Fibroblast of skin of left biceps (primary cell): ENCODE results near the gene PRAC2.

Experiments used
- DNase-seq, 2 experiments: peaks; one replicate each; pipeline ENCODE4 v3.0.0-alpha.2; 2013; ENCODE audit warnings: low read depth in 2 of 2

The PRAC2 gene

DNA sequence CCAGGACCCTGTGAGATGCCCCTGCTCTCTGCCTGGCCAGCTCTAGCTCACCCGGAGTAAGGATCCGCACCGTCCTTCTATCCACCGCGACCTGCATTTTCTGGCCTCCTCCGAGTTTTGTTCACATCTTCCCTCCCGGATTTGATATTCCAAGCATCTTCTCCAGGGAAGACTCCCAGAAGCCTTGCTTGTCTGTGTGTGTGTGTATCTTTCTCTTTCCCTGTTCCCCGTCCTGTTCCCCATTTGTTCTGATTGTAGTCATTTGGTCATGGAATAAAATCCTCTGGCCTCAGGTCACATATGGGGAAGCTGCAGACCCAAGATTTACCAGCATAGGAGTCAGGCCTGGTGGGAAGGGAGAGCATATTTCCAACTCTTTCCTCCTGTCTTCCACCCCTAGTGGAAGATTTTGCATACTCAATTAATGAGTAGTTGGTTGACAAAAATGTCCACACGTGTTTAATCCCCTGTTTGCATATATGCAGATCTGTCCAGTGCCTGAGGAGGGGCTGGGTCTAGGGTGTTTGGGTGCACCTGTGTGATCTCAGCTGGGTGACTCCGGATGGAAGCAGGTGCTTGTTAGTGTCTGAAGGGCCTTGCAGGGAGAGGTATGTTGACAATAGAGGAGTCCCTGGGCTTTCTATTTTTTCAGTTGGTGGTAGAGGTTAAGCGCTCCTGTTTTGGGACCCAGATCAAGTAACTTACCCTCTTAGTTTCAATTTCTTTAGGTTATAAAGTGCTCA lies 2.5 kb upstream of the PRAC2 start:
- DNase-seq: no peak

DNA sequence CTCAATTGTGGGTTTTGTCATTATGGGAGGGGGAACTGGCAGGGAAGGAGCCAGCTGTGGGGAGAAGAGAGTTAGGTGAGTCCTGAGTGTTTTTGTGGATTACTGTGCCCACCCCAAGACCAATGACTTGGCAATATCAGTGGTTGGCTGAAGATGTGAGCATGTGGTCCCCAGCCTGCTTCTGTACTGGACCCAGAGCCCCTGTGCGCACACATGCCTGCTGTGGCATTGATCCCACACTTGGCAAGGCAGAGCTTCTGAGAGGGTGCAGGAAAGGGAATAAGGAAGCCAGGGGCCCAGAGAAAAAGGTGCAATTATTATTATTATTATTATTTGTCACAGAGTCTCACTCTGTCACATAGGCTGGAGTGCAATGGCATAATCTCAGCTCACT lies 2.0 kb upstream of the PRAC2 start:
- DNase-seq: no peak

DNA sequence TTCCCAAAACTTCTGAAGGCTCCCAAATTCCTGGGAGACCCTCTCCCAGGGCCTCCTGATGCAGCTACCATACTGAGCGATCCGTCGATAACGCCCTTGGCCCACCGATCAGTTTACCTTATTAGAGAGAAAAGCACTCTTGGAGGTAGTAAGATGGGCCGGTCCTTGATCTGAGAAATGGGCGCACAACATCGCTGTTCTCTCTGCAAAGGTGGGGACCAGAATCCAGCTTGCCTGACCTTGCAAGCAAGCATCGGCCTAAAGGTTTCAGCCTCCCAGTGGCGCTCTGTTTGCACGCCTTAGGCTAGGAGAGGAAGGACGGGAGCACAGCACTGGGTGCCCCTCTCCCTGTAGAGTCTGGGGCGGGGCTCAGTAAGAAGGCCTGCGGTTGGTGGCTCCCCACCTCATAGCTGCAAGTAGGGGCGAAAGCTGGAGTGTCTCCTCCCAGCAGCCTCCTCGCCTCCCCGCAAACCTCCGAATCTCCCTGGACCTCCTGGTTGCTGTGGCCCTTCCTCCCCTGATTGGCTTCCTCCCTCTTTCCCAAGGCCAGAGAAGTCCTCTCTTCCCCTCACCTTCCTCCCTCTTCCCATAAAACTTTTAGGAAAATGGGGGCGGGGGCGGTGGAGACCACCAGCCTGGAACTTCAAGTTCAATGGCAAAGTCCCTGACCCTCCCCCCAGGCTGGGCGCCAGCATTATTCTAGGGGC lies 631 bp upstream of the PRAC2 start, which contains the start of gene PRAC1:
Gene PRAC1, minus strand, starts transcription at position 318 of the 707 bp plus-strand sequence. Its CDS starts 126 bp downstream, at position 192.
- no peak for DNase-seq

DNA sequence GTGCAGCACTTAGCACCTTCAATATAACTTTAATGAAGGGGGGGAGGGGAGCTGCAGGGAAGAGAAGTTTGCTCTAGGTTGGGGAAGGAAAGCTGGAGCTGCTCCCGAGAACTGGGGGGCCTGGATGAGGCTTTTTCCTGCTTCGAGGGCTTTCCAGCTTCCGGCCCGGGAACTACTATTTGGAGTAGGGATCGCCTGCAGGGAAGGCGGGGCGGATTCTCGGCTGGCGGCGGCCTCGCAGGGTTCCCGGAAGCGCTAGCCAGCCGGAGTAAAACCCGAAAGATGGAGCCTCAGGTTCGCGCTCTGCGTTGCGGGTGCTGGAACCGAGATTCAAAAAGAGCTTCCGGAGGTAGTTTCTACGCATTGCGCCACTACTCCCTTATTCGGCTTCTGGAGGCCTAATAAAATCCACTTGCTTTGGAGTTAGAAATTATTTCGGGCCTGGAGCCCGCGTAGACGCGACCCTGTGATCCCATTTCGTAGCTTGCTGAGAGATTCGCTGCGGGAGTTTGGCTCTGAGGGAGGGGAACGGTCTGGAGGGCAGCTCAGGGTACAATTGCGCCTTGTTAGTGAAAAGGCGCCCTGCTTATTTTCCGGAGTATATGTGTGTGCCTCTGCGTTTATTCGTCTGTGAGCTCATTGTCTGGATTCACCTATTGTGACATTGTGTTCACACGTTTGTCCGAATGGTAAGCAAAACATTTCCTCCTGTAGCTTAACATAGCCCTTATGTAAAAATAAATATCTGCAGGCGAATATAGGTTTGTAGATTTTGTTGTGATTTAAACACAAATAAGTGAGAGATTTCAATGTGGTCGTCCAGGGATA lies 652 bp downstream of the PRAC2 start:
- no peak for DNase-seq

DNA sequence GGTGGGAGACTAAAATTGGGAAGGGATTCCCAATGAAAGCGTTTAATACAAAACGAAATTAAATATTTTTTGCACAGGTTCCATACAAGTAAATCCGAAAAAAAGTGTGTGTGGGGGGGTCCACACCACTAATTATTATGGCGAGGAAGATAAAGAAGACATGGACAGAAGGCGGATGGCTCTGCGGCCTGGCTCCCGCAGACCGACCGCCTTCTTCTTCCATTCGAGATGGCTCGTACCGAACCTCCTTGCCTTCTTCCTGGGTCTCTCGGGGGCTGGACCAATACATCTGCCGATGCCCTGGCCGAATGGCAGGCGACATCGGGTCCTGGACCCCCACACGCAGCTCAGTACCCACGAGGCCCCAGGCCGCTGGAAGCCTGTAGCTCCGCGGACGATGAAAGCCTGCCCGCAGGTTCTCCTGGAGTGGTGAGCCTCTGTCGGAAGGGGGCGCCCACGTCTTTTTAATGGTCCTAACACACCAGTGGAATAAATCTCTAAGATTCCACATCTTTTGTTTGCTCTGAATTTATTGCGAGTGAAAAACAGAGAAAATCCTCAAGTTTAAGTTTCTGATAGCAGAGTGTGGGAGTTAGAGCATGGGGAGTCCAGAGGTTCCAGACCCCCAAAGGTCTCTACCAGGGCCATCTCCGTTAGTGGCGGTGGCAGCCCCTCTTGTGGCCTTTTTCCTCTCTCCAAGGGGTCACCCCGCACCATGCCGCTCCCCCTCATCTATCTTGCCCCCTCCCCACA lies 1.4 kb downstream of the PRAC2 start:
- DNase-seq: peak; percentile 10 to 19

DNA sequence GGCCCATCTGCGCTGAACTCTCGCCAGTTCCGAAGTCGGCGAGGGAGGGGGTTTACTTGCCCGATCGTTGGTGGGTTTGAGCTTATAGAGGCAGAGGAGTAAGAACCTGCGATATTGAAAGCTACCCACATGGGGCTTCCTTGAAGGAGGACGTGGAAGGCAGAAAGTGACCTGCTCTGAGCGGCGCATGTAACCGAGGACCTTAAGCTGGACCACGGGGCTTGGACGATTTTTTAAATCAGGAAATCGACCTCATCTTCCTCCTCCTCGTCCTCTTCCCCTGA lies 2.0 kb downstream of the PRAC2 start:
- DNase-seq: no peak

DNA sequence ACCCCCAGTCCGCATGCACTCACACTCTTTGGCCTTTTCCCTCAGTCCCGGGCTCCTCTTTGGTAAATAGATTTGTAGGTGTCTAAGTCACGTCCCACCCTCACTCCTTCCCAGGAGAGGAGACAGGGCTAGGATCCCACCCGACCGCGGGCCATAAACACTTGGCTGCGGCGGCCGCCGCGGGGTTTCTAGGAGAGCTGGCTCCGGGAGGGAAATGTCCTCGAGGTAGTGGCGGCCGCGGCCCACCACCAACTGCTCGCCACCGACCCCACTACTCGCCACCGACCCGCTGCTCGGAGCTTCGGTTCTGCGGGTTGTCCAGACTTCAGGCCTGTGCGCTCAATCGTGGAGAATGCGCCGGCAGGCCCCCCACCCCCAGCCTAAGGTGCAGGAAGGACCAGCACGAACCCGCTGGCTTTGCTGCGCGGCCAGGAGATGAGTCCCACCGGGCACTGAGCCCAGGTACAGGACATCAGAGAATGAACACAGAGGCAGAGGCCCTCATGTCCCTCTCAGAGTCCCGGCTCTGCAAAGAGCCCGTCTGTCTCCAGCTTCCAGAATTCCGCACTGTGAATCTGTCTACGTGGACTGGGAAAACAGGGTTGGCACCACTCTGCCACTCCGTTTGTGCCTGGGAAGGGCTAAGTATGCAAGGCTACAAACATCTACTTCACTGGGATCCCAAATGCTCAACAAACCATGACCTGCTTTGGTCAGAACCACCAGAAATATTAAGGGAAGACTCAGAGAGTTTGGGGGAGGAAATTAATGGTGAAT lies 2.5 kb downstream of the PRAC2 start:
- DNase-seq: no peak

DNA sequence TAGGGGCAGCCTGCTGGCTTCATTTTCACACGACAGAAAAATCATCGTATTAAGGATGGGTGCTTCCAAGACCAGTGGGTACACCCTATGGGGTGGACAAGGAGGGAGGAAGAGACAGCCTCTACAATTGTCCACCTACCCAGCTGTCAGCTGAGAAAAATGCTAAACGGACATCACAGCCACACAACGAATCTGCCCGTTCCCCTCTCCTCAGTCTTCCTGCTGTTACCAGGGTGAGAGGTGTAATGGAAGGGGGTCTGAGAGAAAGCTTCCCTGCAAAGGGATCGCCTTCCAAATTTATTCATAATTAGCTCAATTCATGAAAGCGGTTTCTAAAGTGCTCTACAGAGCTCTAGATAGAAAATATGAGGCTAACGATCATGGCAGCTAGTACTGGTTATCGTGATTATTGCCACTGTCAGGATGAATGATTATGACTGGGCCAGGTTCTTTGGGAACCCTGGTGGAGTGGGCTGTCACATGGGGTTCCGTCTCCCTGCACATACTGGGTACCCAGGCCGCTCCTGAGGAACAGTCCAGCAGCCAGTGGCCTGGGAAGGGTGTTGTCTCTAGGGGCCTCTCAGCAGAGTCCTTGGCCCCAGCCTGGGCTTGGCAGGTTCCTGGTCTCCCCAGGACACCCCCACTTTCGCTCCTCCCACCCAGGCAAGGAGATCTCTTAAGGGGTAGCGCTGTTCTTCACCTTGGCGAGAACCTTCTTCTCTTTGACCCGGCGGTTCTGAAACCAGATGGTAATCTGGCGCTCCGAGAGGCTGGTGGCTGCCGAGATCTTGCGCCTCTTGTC lies 3.3 kb downstream of the PRAC2 start:
- no peak for DNase-seq

DNA sequence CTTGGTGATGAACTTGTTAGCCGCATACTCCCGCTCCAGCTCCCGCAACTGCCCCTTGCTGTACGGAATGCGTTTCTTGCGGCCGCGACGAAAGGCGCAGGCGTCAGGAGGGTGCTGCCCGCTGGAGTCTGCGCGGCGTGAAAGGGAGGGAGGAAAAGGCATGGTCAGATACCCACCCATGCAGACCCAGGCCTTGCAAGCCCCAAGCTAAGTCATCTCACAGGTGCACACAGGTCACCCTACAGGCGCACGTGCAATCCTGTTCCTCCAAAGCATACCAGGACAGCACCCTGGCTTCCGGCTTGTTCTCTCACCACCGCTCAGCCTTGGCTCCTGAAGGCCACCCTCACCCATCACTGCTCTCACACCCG lies 3.9 kb downstream of the PRAC2 start:
- no peak for DNase-seq

DNA sequence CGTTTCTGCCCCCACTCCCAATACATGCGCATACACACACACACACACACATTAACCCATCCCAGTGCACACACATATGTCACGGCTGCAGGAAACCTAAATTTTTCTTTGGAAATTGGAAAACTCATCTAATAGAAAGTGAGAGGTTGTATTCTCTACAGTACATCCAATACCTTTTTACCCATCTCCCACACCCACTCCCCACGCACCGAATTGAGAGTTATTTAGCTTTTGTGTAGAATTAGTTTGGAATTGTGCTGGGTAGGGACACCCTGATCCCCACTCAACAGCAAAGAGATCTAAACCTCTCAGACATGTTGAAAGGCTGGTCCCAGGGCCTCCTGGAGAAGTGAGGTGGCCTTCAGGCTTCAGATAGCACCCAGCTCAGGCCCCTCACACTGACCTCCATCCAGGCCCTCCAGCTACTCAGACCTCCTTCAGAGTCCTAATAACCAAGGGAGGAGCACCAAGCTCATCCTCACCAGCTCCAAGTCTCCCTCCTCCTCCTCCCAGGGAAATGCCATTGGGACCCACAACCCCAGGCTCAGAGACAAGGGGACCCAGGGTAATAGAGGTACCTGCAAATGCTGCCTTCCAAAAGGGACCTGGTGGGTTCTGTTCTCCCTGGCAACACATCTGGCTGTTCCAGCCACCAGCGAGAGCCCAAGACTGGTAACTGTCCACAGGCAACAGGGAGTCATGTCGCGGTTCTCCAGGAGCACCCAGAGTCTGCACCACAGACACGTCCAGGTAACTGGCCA lies 4.6 kb downstream of the PRAC2 start:
- no peak for DNase-seq

DNA sequence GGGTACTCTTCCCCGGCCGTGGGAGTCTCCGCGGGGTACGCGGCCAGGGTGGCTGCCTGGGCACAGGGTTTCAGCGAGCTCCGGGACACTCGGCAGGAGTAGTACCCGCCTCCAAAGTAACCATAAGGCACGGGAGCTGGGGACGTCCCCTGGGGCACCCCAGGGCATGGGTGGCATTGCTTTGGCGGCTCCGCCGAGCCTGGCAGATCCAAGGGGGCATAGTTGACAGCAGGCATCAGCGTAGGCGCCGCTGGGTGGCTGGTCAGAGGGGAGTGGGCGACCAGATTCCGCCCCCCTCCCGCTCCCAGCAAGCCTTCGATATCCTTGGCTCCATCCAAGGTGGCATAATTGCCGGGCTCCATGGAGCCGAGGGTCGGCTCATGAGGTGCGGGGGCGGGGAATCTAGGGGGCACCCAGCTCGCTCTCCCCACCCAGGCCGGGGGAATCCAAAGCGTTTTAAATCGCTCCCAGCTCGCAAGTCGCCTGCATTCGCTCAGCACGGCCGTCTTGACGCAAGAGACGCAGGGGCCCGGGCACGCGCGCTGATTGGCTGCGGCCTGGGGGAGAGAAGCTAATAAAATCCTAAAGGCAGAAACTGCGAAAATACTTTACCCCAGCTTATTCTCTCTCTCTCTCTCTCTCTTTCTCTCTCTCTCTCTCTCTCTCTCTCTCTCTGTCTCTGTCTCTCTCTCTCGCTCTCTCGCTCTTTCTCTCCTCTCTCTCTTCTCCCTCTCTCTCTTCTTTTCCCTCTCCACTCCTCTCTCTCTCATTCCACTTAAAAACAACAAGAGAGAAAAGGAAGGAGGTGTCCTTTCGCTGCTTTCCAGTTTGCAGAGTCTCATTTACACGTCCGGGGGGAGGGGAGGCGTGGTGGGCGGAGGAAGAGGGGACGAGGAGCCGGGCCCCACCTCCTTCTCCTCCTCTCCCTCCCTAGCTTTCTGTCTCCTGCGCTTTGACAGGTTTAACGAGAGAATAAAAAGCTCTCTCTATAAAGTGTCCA lies 5.5 kb downstream of the PRAC2 start, which contains the start of gene HOXB13:
Gene HOXB13, minus strand, starts transcription at position 519 of the 1,000 bp plus-strand sequence. Its CDS starts 157 bp downstream, at position 362.
- DNase-seq: no peak

DNA sequence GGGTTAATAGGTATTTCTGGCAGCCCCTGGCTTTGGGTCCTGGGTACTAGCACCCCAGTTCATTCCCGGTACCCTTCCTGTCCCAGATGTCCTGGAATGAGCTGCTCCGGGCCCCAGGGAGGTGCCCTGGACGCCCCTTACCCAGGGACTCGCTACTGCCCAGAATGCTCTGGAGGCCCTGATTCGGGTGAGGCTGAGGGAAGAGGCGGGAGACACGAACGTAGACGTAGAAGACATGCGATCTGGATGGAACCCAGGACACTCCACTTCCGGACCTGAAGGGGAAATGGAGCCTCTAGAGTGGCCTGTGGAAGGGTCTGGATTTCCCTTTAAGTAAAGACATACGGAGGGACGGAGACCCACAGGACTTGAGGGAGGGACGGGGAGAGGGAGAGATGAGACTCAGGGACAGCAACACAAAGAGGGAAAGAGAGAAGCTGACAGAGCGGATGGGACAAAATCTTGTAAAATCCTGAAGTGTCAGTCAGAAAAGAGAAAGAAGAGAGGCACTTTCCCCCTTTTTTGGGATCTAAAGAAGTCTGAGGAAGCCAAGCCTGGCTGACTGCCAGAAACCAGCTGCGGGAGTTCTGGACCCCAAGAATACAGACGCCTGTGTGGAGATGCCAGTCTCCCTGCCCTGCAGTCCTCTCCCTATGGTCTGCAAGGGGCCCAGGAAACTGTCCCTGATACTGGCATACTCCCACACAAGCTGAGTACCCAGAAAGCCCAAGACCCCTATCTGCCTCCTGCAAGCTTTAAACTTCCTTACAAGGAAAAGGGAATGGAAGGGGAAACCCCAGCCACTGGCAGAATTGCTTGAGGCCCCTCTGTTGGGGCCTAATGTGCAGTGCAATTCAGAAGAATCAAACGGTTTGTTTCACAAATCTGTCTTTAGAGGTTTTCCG lies 6.6 kb downstream of the PRAC2 start:
- DNase-seq: no peak

DNA sequence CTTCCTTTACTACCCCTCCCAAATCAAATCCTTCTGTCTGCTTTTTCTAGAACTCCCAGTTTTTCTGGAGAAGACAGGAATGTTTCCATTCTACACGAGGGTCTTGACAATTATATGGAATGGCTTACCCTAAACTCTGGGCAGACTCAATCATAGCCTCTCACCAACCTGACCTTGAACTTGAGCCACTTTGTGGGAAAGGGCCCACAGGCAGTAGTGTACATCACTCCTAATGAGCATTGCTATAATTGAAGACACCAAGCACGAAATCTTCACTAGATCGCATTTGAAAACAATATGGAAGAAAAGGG lies 7.2 kb downstream of the PRAC2 start:
- DNase-seq: no peak

DNA sequence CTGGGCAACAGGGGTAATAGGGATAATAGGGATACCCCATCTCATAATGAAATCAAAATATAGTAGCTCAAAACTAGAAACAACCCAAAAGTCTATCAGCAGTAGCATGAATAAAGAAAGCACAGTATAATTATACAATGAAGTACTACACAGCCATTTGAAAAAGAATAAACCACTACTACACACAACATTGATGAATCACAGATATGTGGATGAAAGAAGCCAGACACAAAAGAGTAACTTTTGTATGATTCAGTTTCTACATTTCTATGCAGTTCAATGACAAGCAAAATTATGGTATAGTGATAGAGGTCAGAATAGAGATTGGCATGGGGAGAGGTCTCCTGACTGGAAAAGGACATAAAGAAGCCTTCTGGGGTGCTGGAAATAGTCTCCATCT lies 8.4 kb downstream of the PRAC2 start:
- no peak for DNase-seq

DNA sequence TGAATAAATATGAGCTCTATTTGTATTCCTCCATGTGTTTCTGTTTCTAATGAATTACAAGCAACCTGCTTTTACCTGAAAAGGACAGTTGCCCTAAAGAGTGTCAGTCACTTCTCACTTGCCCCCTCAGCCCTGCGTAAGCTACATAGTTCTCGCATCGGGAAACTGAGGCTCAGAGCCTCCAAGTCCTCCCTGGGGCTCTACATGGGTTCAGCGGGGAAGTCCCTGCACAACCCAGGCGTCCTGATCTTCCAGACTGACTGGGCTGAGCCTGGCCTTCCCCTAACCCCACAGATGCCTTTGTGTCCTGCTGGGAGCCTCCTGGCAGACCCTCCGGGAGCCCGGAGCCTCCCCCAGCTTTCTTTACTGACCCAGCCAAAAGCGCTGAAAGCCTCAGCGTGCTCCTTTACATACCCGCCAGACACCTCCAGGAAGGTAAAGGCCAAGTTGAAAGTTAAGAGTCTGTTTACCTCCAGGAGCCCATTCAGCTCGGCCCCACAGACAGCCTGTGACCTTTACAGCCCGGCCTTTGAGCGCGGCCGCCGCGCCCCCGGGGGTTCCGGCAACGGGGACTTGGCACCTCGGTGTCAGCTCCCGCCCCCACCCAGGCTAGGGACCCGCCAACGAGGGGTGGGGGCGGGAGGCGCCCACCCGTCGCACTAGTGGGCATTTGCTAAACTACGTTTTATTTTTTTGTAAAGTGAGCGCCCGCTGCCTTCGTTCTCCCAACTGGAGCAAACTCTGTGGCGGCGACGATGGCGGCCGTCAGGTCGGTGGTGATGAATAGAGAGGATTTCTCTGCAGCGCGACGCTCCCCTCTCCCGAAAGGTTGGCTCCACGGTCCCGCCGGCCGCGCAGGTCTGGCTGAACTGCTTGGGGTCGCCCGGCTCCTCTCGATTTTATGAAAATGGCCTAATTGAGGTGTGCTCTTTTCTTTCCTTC lies 10.0 kb downstream of the PRAC2 start:
- no peak for DNase-seq

DNA sequence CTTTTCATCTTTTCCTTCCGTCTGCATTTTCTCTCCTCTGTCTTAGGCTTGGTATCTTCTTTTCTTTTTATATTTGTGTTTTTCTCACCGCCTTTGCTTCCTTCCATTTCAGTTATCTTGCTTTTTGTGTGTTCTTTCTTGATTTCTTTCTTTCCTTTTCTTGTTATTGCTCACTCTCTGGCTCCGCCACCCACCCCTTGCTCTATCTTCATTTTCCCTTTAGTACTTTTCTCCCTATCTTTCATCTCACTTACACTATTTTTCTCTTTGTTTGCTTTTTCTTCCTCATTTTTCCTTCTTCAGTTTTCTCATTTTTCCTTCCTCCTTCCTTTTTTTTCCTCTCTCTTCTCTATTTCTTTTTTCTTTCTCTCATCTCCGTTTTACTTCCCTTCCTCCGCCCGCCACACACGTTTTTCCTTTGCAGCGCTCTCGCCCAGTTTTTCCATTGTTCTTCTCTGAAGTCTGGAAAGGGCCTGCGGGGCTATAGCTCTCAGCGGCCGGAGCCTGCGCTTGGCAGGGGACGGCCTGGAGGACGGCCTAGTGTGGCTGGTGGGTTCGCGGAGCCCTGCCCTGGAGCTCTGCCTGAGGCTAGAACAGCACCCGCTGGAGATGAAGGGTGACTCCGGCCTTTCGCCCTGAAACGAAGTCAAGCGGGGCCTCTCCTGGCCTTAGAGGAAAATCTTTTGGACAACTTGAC lies 10.8 kb downstream of the PRAC2 start:
- no peak for DNase-seq
